Neural cell (in vitro differentiated cells): Measurements from ENCODE around the gene IGIP. TPM values are rescaled to one million over a fixed set of nuclear protein-coding genes. Genes with fewer than 3 reads are reported as not detected.

ENCODE experiments used
- H2AFZ ChIP-seq: fragments of 200-600, 300-800 bp; sonication (generic), shearing (Covaris generic); 2 replicates; pipeline ENCODE4 v1.6.0; 2014; ENCODE audit warnings: low read depth, mild to moderate bottlenecking, antibody characterized with exemption, low read length, moderate library complexity
- H3F3A ChIP-seq: fragments of 200-600 bp; shearing (Covaris generic); 2 replicates; pipeline ENCODE4 v1.6.1; 2016; ENCODE audit warnings: mild to moderate bottlenecking, moderate library complexity, mixed read lengths, antibody characterized with exemption, low read length; ENCODE audit not compliant: insufficient read depth, poor library complexity, severe bottlenecking
- H3K27ac ChIP-seq: fragments of 200-600, 300-800 bp; sonication (generic), shearing (Covaris generic); 2 replicates; pipeline ENCODE4 v1.5.1; 2014; ENCODE audit warnings: mild to moderate bottlenecking, low read length, moderate library complexity
- H3K27me3 ChIP-seq: fragments of 300-800, 200-600 bp; sonication (generic), shearing (Covaris generic); 2 replicates; pipeline ENCODE4 v1.6.0; 2014; ENCODE audit warnings: mild to moderate bottlenecking, low read depth, low read length, moderate library complexity; ENCODE audit not compliant: insufficient read depth
- H3K36me3 ChIP-seq: fragments of 300-800, 200-600 bp; sonication (generic), shearing (Covaris generic); 2 replicates; pipeline ENCODE4 v1.5.1; 2014; ENCODE audit warnings: mild to moderate bottlenecking, antibody characterized with exemption, low read length, moderate library complexity; ENCODE audit not compliant: insufficient read depth
- H3K4me2 ChIP-seq: fragments of 300-800, 200-600 bp; sonication (generic), shearing (Covaris generic); 2 replicates; pipeline ENCODE4 v1.6.0; 2014; ENCODE audit warnings: mild to moderate bottlenecking, low read length
- H3K4me3 ChIP-seq: fragments of 300-800, 200-600 bp; sonication (generic), shearing (Covaris generic); 2 replicates; pipeline ENCODE4 v1.5.1; 2014; ENCODE audit warnings: mild to moderate bottlenecking, low read length, moderate library complexity
- H3K79me2 ChIP-seq: fragments of 200-600 bp; shearing (Covaris generic); replicated peaks from 2 replicates; pipeline ENCODE4 v1.6.0; 2014; ENCODE audit warnings: mild to moderate bottlenecking, low read length, moderate library complexity; ENCODE audit not compliant: insufficient read depth
- H3K9ac ChIP-seq: fragments of 300-800, 200-600 bp; sonication (generic), shearing (Covaris generic); 2 replicates; pipeline ENCODE4 v1.6.1; 2016; ENCODE audit warnings: mild to moderate bottlenecking, low read length, mixed read lengths
- H3K9me2 ChIP-seq: fragments of 200-600 bp; shearing (Covaris generic); 2 replicates; pipeline ENCODE4 v1.6.1; 2016; ENCODE audit warnings: mild to moderate bottlenecking, low read length, mixed read lengths; ENCODE audit not compliant: insufficient read depth
- H3K9me3 ChIP-seq: fragments of 200-600, 300-800 bp; sonication (generic), shearing (Covaris generic); 2 replicates; pipeline ENCODE4 v1.6.1; 2016; ENCODE audit warnings: mild to moderate bottlenecking, mixed run types, low read length, moderate library complexity, mixed read lengths
- H4K20me1 ChIP-seq: fragments of 200-600 bp; shearing (Covaris generic); 2 replicates; pipeline ENCODE4 v1.6.1; 2016; ENCODE audit warnings: mild to moderate bottlenecking, mixed run types; ENCODE audit not compliant: insufficient read depth
- EP300 ChIP-seq: fragments of 450-650 bp; conservative IDR thresholded peaks from 2 replicates; pipeline ENCODE4 v1.6.1; 2014; ENCODE audit warnings: antibody characterized with exemption, mild to moderate bottlenecking, moderate library complexity; ENCODE audit not compliant: poor library complexity, severe bottlenecking
- EZH2 ChIP-seq: fragments of 200-600, 300-800 bp; shearing (Covaris generic), sonication (generic); IDR thresholded peaks from 2 replicates; pipeline ENCODE4 v1.6.1; 2014; ENCODE audit warnings: antibody characterized with exemption, low read length, borderline replicate concordance, mild to moderate bottlenecking; ENCODE audit not compliant: insufficient read depth, poor library complexity, severe bottlenecking
- MXI1 ChIP-seq: fragments of 450-650 bp; conservative IDR thresholded peaks from 2 replicates; pipeline ENCODE4 v1.6.1; 2014; ENCODE audit warnings: antibody characterized with exemption, mild to moderate bottlenecking; ENCODE audit not compliant: poor library complexity, severe bottlenecking
- REST ChIP-seq: IDR thresholded peaks from 2 replicates; pipeline ENCODE4 v1.6.1; 2012; ENCODE audit warnings: borderline replicate concordance
- SMC3 ChIP-seq: fragments of 450-650 bp; conservative IDR thresholded peaks from 2 replicates; pipeline ENCODE4 v1.6.1; 2014; ENCODE audit warnings: antibody characterized with exemption, mild to moderate bottlenecking, moderate library complexity; ENCODE audit not compliant: poor library complexity
- polyA plus RNA-seq: library from polyadenylated mRNA; depleted of rRNA; stranded (reverse); fragments of >200 nt; gene quantifications from 2 replicates; pipeline ENCODE4 v1.2.3, GENCODE V29; 2014

The IGIP gene
- polyA plus RNA-seq, 1 donor from 2014 or later = 4.4 TPM

DNA sequence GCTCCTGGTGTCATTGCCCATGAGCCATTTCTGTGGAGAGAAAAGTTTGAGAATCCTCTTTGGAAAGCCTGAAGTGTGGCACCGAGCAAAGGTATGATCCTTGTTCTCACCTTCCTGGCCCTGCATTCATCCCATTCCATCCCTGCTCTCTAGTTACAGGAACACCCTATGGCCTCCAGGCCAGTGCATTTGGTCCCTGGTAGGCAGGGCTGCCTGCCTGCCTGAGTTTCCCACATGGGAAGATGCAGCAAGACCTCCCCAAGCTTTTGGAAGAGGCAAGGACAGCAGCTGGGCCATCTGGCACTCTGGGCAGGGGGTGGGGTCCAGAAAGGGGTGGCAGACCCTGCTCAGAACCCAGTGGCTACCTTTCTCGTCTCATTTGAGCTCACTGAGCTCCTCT lies 24.5 kb downstream of the IGIP start:
- Histone ChIP-seq H3K27ac (no peak overlapping the region), H3K79me2 (no peaks in the 10 kb centered on the region), H4K20me1 (no peaks in the 10 kb centered on the region), H3K4me3 (no peak overlapping the region), H3K27me3 (peaks cover 35% of the 10 kb centered on the region), H3K9me3 (no peaks in the 10 kb centered on the region), H3K36me3 (no peaks in the 10 kb centered on the region), H3F3A (no peaks in the 10 kb centered on the region), H2AFZ (no peak overlapping the region), H3K9ac (no peak overlapping the region), H3K4me2 (no peak overlapping the region), H3K9me2 (no peaks in the 10 kb centered on the region)
- no peak for TF ChIP-seq REST
- no peak for TF ChIP-seq MXI1
- no peak for TF ChIP-seq SMC3

DNA sequence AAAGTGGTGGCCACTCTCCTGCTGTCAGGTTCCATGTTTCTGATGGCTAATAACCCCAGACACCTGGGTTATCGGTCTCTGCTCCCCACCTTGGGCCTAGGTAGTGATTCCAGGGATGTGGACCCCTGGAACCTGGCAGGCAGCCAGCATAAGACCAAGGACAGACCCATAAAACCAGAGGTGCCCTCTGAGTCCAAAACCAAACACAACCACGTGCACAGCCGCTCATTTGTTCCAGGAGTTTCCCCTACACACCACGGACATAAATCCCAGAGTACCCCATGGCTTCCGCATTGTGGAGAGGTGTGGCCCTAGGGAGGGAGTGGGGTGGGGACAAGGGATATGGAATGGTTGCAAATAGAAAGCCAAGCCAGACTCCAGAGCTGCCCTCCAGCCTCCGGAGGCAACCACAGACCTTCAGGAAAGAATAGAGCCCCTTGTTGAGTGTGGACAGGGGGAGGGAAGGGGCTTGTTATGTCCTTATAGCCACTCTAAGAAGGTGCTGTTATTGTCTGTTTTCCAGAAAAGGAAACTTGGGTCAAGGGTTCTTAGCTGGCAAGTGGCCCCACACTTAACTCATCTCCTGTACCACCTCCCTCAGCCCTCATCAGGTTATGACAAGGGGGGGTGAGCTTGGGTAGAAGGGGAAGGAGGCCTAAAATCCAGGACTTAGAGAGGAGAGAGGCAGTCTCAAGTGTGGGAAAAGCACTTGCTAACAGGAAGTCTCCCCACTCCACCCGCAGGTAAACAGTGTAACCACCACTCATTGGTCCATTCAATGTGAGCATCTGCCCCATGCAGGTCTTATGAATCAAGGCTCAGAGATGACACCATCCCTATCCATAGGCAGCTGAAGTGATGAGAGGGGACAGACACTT lies 25.6 kb downstream of the IGIP start:
- Histone ChIP-seq H3K4me2 (no peak overlapping the region), H3F3A (no peaks in the 10 kb centered on the region), H4K20me1 (no peaks in the 10 kb centered on the region), H3K9ac (no peak overlapping the region), H3K4me3 (no peak overlapping the region), H3K9me3 (no peaks in the 10 kb centered on the region), H3K36me3 (no peaks in the 10 kb centered on the region), H3K79me2 (no peaks in the 10 kb centered on the region), H3K27ac (no peak overlapping the region), H3K27me3 (peaks cover 23% of the 10 kb centered on the region), H2AFZ (no peak overlapping the region), H3K9me2 (no peaks in the 10 kb centered on the region)
- TF ChIP-seq REST (no peak), SMC3 (no peak), MXI1 (no peak), EZH2 (no peak), EP300 (no peak)
